ENCODE measurements around the gene UBE2C.

UBE2C gene

GRCh38 chr20:45859916-45860315 lies 47.5 kb downstream of the UBE2C start:
- no peak for DNase-seq (ENCODE audit: low spot score)

DNA sequence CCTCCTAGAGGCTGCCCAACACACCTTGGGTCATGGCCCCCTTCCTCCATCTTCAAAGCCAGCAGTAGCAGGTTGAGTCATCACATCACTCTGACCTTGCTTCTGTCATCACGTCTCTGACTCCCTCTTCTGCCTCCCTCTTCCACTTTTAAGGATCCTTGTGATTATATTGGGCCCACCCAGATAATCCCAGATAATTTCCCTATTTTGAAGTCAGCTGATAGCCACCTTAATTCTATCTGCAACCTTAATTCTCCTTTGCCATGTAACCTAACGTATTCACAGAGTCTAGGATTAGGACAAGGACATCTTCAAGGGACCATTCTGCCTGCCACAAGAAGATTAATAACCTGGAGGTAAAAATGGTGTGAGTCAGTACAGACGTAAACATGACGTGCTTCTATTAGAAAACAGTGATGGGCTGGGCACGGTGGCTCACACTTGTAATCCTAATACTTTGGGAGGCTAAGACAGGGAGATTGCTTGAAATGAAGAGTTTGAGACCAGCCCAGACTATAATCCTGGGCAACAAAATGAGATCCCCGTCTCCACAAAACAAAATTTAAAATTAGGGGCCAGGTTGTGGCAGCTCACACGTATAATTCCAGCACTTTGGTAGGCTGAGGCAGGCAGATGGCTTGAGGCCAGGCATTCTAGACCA lies 48.2 kb downstream of the UBE2C start:
- peak; percentile 45 for DNase-seq (ENCODE audit: low spot score)

GRCh38 chr20:45861221-45862075 lies 49.0 kb downstream of the UBE2C start:
- no peak for DNase-seq (ENCODE audit: low spot score)

- no peak for DNase-seq (ENCODE audit: low spot score)
These were observed 51.4 kb downstream of the UBE2C start for GRCh38 chr20:45863543-45864470.

DNA sequence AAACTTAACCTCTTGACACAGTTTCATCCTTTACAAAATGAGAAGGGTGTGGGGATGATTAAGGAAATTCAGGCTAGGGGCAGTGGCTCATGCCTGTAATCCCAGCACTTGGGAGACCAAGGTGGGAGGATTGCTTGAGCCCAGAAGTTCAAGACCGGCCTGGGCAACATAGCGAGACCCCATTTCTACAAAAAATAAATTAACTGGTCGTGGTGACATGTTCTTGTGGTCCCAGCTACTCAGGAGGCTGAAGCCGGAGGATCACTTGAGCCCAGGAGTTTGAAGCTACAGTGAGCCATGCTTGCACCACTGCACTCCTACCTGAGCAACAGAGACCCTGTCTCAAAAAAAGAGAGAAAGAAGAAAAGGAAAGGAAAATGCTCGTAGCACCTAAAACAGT lies 54.0 kb downstream of the UBE2C start:
- DNase-seq (ENCODE audit: low spot score): no peak
